Caco-2 (cell line): ENCODE data around the gene PRX. TPM values are rescaled to one million over a fixed set of nuclear protein-coding genes. Genes with fewer than 3 reads are reported as not detected.
"Not testable (repeated sequence)": the region's sequence is repeated elsewhere in the genome, so short reads cannot be mapped to it uniquely, and the experiment has no call there.

Source experiments
- BruUV-seq: library from RNA; stranded (reverse); fragments of 400-500 nt; replicated peaks from 2 replicates; lab custom pipeline; 2021; lab: Mats Ljungman, UMichigan
- CTCF ChIA-PET: fragments of 300-600 bp; sonication (Branson Sonifier 250); formaldehyde crosslinking; loops from one replicate; lab custom pipeline; 2022; ENCODE audit warnings: antibody characterized with exemption; lab: Charles Lee
- POLR2A ChIA-PET: fragments of 300-600 bp; sonication (Branson Sonifier 250); formaldehyde crosslinking; loops from one replicate; lab custom pipeline; 2022; ENCODE audit warnings: antibody characterized with exemption; lab: Charles Lee
- DNase-seq, 2 experiments: peaks; one replicate each; pipeline versions ENCODE4 v3.0.0 to v3.0.0-alpha.2; 2020 to 2022
- H3K27me3 ChIP-seq: replicated peaks from 2 replicates; pipeline ENCODE4 v1.6.0; 2011; ENCODE audit warnings: low read length; ENCODE audit not compliant: control insufficient read depth, insufficient read depth
- H3K36me3 ChIP-seq: 2 replicates; pipeline ENCODE4 v1.5.1; 2011; ENCODE audit warnings: low read length; ENCODE audit not compliant: control insufficient read depth, insufficient read depth
- H3K4me1 ChIP-seq: fragments of 250-450 bp; sonication (Bioruptor Pico); 2 replicates; pipeline ENCODE4 v1.5.1; 2020; ENCODE audit warnings: mild to moderate bottlenecking
- H3K4me3 ChIP-seq: 2 replicates; pipeline ENCODE4 v1.5.1; 2011; ENCODE audit warnings: low read depth, mild to moderate bottlenecking, control low read depth, low read length
- H3K9me3 ChIP-seq: fragments of 250-450 bp; sonication (Bioruptor Pico); 2 replicates; pipeline ENCODE4 v1.5.1; 2020; ENCODE audit warnings: mild to moderate bottlenecking, moderate library complexity
- H3K27ac Mint-ChIP-seq: one replicate; pipeline ENCODE4 v1.8.0; 2022; ENCODE audit warnings: mixed read lengths; ENCODE audit not compliant: unreplicated experiment
- H3K27me3 Mint-ChIP-seq: one replicate; pipeline ENCODE4 v1.8.0; 2022; ENCODE audit warnings: mixed read lengths; ENCODE audit not compliant: insufficient read depth, unreplicated experiment
- H3K36me3 Mint-ChIP-seq: one replicate; pipeline ENCODE4 v1.8.0; 2022; ENCODE audit warnings: mild to moderate bottlenecking, mixed read lengths; ENCODE audit not compliant: insufficient read depth, unreplicated experiment
- H3K4me1 Mint-ChIP-seq: one replicate; pipeline ENCODE4 v1.8.0; 2022; ENCODE audit warnings: low read depth, mixed read lengths; ENCODE audit not compliant: unreplicated experiment
- H3K4me3 Mint-ChIP-seq: one replicate; pipeline ENCODE4 v1.8.0; 2022; ENCODE audit warnings: mild to moderate bottlenecking, moderate library complexity, mixed read lengths; ENCODE audit not compliant: unreplicated experiment
- H3K9me3 Mint-ChIP-seq: one replicate; pipeline ENCODE4 v1.8.0; 2022; ENCODE audit warnings: mixed read lengths; ENCODE audit not compliant: unreplicated experiment
- CTCF ChIP-seq, 2 experiments: fragments of 200-600 bp in 1 of 2; IDR thresholded peaks; 1 replicate in 1 of 2; 2 replicates in 1 of 2; pipeline versions ENCODE4 v1.5.1 to v1.8.0; 2011 to 2022; ENCODE audit warnings: antibody characterized with exemption in 1 of 2, control low read depth in 1 of 2, inconsistent platforms in 1 of 2, low read depth in 1 of 2, low read length in 1 of 2, mild to moderate bottlenecking in 1 of 2, moderate library complexity in 1 of 2; ENCODE audit not compliant: insufficient read depth in 1 of 2, severe bottlenecking in 1 of 2, unreplicated experiment in 1 of 2
- intact Hi-C: fragments of 100-400 bp; cut with micrococcal nuclease; formaldehyde crosslinking; loops from one replicate; pipeline ENCODE4 v1.10.0; 2022; ENCODE audit not compliant: unreplicated experiment
- total RNA-seq: library from RNA; stranded (reverse); gene quantifications from 2 replicates; pipeline ENCODE4 v1.2.3, GENCODE V29; 2022

The PRX gene
- total RNA-seq, 1 experiment from 2014 or later = 2.5 TPM

- Mint-ChIP-seq H3K9me3 (no peaks in the 10 kb centered on the region), H3K4me3 (no peak overlapping the region), H3K4me1 (peaks cover 12% of the 10 kb centered on the region), H3K27me3 (no peaks in the 10 kb centered on the region), H3K36me3 (peaks cover 27% of the 10 kb centered on the region), H3K27ac (no peak overlapping the region)
- no peak for TF ChIP-seq CTCF (IDR thresholded peaks at IDR 0.05; ENCODE audit: insufficient read depth in 1 of 2, low read depth in 1 of 2, low read length in 1 of 2, severe bottlenecking in 1 of 2, unreplicated experiment in 1 of 2)
- BruUV-seq = no TSS peak
- peaks cover 18% of the 10 kb centered on the region for H3K4me1 ChIP-seq
- CTCF ChIA-PET = no interaction called here
- POLR2A ChIA-PET = interaction anchor here (0.6 kb wide), 1 partner anchor 49 kb away, joined by 3 read pairs; no protein-coding TSS in a partner anchor
- no peaks in the 10 kb centered on the region for H3K9me3 ChIP-seq
- no peaks in the 10 kb centered on the region for H3K27me3 ChIP-seq
- H3K36me3 ChIP-seq = no peaks in the 10 kb centered on the region; the same call in 1 of the 2 replicates
- intact Hi-C loops = no loop called here
- DNase-seq = no peak
- H3K4me3 ChIP-seq = no peak overlapping the region
Observed at GRCh38 chr19:40457048-40457447, 43.9 kb upstream of the PRX start.

- H3K9me3 ChIP-seq, H3K4me3 ChIP-seq, H3K27me3 Mint-ChIP-seq, DNase-seq, H3K9me3 Mint-ChIP-seq, H3K27me3 ChIP-seq, H3K4me3 Mint-ChIP-seq, BruUV-seq, H3K36me3 ChIP-seq: not testable (repeated sequence)
- H3K4me1 Mint-ChIP-seq = peaks cover 17% of the 10 kb centered on the region
- peaks cover 18% of the 10 kb centered on the region for H3K4me1 ChIP-seq
- H3K27ac Mint-ChIP-seq = peak overlapping the region; percentile 84
- intact Hi-C loops = loop anchor here (1.0 kb wide), 1 partner anchor 10 kb away; no protein-coding TSS in a partner anchor
- ChIA-PET CTCF (interaction anchor here (0.6 to 2.7 kb wide), 9 partner anchors 11 to 150 kb away, joined by 3 to 34 read pairs (median 7); partner anchors contain the start of genes BLVRB, PRX and SERTAD1), POLR2A (interaction anchor here (0.5 to 2.1 kb wide), 10 partner anchors 9 to 169 kb away, joined by 3 to 26 read pairs (median 10); partner anchors contain the start of genes BLVRB, SERTAD1, SERTAD3 and SPTBN4)
- peaks cover 39% of the 10 kb centered on the region for H3K36me3 Mint-ChIP-seq
Observed at GRCh38 chr19:40453943-40454342, 40.8 kb upstream of the PRX start.

- BruUV-seq = no TSS peak
- Mint-ChIP-seq H3K27me3 (no peaks in the 10 kb centered on the region), H3K9me3 (no peaks in the 10 kb centered on the region), H3K27ac (peak overlapping the region; percentile 84), H3K36me3 (peaks cover 39% of the 10 kb centered on the region), H3K4me1 (peaks cover 17% of the 10 kb centered on the region), H3K4me3 (peak overlapping the region; percentile 55)
- POLR2A ChIA-PET = interaction anchor here (0.5 to 2.1 kb wide), 12 partner anchors 8 to 343 kb away, joined by 3 to 26 read pairs (median 8); partner anchors contain the start of genes BLVRB, SERTAD1, SERTAD3 and SPTBN4
- Histone ChIP-seq H3K4me1 (peaks cover 18% of the 10 kb centered on the region), H3K4me3 (no peak overlapping the region), H3K36me3 (peaks cover 3% of the 10 kb centered on the region), H3K9me3 (no peaks in the 10 kb centered on the region), H3K27me3 (no peaks in the 10 kb centered on the region)
- peak; percentile 69 to 77 for DNase-seq
- intact Hi-C loops = loop anchor here (1.0 kb wide), 1 partner anchor 11 kb away; no protein-coding TSS in a partner anchor
- CTCF ChIA-PET = interaction anchor here (0.6 to 2.7 kb wide), 10 partner anchors 10 to 150 kb away, joined by 3 to 34 read pairs (median 8); partner anchors contain the start of genes BLVRB, PRX and SERTAD1
- no peak for TF ChIP-seq CTCF (IDR thresholded peaks at IDR 0.05; ENCODE audit: insufficient read depth in 1 of 2, low read depth in 1 of 2, low read length in 1 of 2, severe bottlenecking in 1 of 2, unreplicated experiment in 1 of 2)
Observed at GRCh38 chr19:40453151-40453735, 40.1 kb upstream of the PRX start.
